NB4 (cell line): Measurements from ENCODE around the gene ZNF506.

ENCODE experiments used
- CTCF ChIP-seq: IDR thresholded peaks from one replicate; pipeline ENCODE4 v1.5.1; 2012; ENCODE audit warnings: low read depth, low read length
- MYC ChIP-seq: IDR thresholded peaks from 2 replicates; pipeline ENCODE4 v1.6.1; 2011; ENCODE audit warnings: low read depth, low read length
- POLR2A ChIP-seq: IDR thresholded peaks from 2 replicates; pipeline ENCODE4 v1.6.1; 2011; ENCODE audit warnings: mild to moderate bottlenecking; ENCODE audit not compliant: insufficient read length; ENCODE audit errors: extremely low read depth

- TF ChIP-seq CTCF (no peak), POLR2A (no peak), MYC (no peak)
Measured at GRCh38 chr19:19820774-19821320, 703 bp downstream of the ZNF506 start.
